Smooth muscle cell of the brain vasculature (primary cell): Measurements from ENCODE around the gene RASEF.

Experiments
- DNase-seq: peaks from one replicate; pipeline ENCODE4 v3.0.0-alpha.2; 2012; ENCODE audit warnings: low read depth, low spot score

Gene RASEF

DNA sequence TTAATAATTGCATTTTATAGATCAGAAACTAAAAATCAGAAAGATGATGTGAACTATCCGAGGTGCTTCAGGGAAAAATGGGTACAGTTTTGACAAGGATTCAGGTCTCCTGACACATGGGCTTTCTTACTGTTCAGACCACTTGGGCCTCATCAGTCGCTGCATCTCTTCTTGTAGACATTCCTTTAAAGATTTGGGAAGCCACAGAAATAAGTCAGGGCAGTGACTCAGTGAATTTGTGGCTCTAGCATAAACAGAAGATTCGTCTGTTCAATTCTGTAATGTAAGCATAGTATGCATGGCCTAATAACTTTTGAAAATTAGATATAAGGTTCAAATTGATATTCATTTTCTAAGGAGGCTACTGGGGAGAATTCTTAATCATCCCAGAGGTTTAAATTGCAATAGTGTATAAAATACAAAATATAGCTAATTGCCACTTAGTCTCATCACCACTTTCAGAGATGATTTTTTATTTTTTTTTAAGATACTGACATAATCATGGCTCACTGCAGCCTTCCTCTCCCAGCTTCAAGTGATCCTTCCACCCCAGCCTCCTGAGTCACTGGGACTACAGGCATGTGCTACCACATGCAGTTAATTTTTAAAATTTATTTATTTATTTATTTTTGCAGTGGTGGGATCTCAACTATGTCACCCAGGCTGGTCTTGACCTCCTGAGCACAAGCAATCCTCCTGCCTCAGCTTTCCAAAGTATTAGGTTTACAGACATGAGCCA is 48.9 kb downstream of the RASEF start:
- DNase-seq, result no peak

DNA sequence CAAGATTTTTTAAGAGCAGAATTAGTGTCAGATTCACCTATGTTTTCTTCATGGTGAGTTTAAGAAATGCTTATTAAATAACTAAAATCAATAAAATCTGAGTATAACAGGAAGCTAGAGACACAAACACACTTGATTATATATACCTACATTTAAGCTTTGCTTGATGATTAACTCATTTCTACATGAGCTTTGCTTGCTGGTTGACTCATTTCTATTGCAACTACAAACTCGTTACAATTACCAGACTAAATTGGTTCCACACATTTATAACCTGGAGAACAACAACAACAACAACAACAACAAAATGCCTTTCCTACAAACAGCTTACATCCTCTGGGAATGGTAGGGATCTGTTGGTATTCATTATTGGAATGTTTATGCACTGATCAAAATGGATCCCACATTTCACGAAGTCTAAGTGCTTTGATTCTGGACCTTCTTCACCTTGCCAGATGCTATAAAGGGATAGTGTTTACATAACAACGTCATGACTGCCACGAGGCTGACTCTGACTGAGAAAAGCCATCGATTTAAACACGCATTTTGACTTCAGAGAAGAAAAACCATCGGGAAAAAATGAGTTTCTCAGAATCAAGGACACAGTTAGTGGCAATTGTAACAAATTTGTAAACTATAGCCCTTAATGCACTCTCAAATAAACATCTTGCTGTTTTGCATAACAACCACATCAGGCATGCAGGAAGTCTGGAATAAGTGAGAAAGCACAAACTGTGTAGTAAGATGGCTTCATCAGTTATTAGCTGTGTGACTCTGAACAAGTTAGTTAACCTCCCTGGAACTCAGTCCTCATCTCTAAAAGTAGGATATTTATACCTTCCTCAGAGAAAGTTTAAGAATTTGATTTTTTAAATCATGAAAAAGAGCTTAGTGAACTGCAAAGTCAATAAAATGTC is 49.8 kb downstream of the RASEF start:
- no peak for DNase-seq

DNA sequence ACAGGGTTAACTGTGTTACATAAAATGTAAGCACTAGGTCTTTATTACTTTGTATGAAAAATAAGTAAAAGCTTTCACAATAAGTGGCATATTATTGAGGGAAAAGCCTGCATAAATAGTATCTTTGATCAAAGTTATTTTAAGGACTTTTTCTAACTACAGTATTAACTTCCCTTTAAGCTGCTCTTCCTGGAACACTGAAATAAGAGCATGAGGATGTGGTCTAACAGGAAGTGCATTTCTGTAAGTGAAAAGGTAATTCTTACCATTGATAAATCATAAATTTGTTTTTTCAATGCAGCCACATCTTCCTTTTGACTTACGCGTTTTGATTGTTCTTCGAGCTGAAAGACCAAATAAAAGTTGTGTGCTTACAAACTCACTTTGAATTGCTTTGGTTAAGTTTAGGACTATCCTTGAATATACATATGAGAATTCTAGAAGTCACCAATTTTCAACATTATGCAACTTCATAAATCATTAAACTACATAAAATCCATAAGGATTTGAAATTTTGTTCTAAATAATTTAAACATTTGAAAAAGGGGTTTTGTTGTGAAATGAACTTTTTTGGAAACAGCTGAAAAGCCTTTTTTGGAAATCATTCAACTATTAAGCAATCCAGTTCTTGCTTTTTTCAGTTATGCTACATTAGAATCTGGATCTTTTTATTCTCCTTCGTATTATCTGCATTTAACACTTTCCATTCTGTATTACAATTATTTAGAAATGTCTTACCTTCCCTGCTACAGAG is 50.6 kb downstream of the RASEF start:
- DNase-seq, result no peak

DNA sequence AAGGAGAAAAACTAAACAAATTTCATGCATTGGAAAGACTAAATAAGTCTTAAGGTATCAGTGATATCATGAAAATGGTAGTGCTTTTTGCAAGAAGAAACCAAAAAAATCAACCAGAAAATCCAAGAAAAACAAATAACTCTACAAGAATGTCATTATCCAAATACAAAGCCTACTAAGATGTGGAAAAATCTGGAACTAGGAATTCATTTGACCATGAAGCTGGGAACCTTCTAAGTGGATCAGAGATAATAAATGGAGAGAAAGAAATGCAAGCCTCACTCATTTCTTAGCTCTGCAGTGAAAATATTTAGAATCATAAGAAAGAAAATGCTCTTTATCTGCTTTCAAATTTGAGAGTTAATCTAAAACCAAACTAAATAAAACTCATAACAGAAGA is 51.3 kb downstream of the RASEF start:
- DNase-seq, result no peak

DNA sequence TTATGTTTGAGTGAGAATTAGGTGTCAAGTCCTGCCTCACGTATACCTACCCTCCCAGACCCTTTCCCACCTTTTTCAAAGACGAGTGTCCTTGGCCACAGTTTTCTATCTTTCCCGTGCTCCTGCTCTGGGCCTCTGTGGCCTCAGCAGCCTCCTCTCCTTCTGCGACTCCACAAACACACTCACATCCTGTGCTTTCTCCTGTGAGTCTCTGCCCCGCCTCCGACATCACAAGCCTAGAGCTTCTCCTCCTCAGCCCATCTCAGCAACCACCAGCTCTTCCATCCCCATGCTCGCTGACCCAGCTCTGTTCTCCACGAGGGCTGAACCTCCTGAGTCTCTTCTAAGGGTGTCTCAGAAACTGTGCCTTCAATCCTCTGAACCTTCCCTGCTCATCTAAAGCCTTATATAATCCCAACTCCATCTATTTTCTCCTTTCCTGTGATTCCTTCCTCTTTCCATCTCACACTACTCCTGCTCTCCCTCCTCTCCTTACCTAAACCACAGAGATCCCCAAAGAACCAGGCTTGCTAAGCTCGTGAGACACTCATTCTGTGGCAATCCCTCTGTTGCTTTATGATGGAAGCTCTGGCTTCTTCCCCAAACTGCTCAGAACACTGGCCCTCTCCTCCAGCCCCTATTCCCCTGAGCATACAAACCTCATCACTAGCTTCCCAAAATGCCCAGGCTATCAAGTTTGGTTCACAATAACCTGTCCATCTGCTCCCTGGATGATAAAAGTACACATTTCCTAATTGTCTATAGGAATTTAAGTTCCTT is 55.2 kb downstream of the RASEF start:
- DNase-seq, result no peak

DNA sequence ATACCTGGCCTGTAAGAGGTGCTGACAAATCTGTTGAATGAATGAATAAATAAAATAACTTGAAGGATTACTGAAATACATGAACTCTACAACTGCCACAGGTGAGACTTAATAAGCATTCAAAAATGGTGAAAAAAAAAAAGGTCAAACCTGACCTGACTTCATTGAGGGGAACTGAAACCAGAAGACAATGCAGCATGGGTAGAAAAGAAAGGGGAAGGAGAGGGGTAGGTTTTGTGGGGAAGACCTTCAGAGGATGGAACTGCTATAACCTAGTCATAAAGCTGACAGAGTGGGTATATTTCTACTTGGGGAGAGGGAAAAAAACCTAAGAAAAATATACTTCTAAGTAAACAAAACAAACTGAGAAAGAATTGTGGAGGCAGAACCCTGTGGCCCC is 56.6 kb downstream of the RASEF start:
- no peak for DNase-seq

DNA sequence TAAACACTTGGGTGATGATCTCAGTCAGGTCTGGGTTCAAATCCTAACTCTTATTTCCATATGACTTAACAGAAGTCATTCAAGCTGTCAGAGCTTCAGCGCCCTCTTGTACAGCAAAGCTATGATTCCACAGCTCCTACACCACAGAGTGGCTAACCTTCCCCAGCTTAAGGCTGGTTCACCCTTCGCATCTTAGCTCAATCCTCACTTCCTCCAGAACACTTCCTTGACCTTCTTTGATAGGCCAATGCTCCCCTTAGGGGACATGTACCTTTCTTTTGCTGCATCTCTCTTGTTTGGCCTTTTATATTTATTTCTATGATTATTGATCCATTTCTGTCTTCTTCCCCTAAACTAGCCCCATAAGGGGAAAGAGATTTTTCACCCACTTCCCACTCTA is 57.0 kb downstream of the RASEF start:
- DNase-seq, result no peak

DNA sequence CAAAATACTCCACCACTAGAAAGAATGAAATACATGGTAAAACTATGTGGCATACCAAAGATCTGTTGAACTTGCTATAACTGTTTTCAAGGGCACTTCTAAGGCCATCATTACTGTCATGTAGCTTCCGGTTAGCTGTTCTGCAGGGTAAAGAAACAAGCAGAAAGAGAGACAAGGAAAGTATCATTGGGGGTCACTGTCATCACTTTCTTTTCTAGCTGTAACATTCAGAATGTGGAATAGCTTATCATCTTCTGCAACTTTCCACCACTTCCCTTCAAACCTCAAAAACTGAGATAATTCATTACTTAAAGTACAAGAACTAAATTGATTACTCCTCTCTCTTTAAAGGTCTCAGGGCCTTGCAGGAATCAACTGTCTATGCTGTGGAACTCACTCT is 57.6 kb downstream of the RASEF start:
- no peak for DNase-seq

DNA sequence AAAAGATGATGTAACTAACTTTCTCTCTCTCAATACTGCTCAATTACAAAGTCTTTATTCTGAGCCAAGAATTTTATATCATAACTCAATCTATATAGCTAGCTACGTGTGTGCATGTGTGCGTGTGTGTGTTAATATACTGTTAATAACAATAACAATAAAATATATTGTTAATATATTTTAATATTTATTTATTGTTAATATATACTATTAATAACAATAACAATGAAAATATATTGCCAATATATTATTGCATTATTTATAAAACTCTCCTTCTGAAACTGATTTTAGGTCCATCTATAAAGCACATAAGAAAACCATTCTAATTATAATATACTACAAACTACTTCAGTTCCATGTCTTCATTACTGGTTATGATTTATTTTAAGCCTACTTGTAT is 60.6 kb downstream of the RASEF start:
- no peak for DNase-seq

DNA sequence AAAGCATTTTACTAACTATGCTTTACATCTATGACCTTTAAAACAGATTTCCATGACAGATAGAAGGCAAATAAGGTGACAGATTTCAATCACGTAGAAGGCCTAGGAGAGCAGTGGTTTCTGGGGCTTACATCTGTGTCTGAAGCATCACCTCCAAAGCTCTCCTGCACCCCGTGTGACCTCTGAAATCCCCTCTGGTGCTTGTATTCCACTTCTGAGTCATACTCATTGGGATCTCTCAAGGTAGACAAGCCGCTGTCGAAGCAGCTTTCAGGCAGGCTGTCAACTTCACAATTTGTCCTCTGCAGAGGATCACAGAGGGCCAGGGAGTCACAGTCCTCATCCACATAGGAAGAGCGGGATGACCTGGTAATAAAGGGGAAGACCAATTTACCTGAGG is 62.2 kb downstream of the RASEF start:
- no peak for DNase-seq

DNA sequence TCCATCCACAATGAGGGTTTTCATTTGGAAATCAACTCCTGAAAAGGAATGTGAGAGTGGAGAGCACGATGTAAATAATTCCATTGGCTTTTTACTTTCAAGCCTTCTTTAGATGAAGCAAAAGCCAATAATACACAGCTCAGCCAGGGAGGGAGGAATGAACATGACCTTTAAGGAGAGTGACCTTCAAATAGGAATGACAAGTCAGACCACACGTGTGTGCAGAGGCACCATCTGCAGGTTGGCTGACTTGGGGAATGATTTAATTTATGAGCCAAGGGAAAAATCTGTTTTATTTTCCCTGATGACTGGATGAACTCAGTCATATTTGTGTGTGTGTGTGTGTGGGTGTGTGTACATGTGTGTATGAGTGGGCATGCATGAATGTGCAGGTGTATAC is 64.5 kb downstream of the RASEF start:
- DNase-seq, result no peak

DNA sequence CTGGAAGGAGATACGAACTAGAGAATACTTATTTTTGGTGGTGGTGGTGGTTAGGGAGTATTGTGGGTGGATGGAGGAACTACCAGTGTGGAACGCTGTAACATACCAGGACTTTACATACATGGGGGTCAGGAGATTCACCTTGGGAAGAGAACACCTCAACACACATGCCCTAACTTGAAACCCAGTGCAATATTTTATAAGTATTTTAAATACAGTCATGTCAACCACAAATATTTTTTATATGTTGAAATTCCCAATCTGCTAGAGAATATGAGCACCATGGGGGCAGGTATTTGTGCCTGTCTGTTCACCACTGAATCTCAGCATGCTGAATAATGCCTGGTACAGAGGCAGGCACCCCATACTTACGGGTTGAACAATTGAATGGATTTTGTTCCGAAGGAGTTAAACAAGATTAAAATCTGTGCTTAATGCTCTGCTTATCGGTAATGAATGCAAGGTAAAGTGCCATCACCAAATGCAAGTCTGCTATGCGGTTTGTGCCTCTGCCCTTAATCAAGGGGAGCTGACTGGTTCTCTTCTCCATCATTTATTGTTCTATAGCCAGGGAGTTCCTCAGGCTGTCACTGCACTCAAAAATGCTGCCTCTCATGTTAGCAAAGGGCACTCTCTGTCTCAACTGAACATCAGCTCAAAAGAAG is 65.3 kb downstream of the RASEF start:
- no peak for DNase-seq

DNA sequence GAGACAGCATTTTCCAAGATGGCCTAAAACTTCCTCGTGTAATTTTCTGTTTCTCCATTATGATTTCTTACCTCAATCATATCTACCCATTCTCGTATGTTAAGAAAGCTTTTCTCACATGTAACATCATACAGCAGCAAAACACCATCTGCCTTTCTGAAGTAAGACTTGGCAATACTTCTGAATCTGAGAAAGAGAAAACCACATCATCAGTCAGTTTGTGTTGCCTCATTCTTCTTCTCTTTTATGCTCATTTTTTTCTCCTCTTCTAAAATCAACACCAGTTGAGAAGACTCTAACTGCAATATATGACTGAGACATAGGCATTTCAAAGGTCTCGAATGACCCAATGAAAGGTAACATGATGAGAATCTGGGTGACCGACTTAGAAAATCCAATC is 66.0 kb downstream of the RASEF start:
- no peak for DNase-seq

DNA sequence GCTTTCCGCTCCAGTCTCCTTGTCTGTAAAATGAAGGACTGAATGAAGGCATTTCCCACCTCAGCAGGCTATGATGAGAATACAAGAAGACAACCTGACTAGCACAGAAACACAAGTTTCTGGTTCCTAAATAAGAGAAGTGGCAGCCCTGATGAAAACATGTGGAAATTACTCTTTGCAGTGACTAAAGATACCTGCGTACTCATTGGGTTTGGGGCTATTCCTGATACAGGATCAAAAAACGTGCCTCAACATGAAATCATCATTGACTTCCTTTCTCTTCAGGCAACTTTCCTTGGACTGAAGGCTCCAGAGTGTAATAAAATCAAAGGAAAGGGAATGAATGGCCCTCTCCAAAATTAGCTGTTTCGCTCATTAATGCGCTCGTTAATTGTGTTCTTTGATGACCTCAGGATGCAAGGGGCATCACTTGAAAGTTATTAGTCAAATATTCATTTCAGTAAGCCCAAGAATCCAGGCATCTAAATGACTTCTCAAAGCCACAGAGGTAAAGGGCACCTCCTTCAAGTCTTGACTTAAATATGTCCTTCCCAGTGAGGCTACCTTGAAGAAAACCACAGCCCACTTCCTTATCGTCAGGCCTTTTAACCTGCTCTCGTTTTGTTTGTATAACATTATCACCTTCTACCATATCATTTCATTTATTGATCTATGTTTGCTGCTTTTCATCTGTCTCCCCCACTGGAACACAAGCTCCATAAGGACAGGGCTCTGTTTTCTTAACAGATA is 68.9 kb downstream of the RASEF start:
- no peak for DNase-seq

DNA sequence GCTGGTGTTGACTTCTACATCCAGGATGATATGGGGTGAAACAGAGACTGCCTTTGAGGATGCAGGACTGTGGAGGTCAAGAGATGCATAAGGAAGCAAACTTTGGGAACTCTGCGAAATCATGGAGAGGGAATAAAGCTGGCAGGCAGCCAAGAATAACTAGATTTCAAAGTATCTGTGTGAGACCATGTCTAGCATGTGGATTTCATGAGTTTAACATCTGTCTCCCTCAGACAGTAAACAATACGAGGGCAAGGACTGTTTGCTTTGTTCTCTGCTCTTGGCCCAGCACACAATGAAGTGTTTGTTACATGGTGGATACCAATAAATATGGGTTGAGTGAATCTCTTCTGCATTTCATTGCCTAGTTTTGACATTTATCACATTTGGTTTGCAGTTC is 71.3 kb downstream of the RASEF start:
- DNase-seq, result no peak

DNA sequence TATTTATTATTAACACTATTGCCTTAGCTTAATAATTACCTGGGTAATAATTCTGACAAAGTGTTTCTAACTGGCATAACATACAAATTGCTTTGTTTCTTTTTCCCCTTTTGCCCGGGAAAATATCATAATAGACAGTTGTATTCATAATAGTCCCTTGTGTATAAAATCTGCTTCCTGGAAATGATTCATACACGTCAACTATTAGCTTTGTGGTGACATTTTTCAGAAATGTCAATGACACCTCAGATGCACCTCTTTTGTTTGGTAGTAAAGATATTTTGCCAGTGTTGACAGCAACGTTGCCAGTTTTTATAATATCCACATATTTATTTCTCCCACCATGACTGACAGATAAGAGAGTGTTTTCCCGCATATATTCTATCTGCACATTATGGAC is 73.0 kb downstream of the RASEF start:
- no peak for DNase-seq

DNA sequence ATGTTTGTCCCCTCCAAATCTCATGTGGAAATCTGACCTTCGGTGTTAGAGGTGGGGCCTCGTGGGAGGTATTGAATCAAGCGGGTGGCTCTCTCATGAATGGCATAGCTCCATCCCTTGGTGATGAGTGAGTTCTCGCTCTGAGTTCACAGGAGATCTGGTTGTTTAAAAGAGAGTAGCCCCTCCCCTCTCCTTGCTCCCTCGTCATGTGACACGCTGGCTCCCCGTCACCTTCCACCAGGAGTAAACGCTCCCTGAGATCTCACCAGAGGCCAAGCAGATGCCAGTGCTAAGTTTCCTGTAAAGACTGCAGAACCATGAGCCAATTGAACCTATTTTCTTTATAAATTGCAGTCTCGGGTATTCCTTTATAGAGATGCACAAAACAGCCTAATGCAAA is 74.5 kb downstream of the RASEF start:
- DNase-seq, result no peak

DNA sequence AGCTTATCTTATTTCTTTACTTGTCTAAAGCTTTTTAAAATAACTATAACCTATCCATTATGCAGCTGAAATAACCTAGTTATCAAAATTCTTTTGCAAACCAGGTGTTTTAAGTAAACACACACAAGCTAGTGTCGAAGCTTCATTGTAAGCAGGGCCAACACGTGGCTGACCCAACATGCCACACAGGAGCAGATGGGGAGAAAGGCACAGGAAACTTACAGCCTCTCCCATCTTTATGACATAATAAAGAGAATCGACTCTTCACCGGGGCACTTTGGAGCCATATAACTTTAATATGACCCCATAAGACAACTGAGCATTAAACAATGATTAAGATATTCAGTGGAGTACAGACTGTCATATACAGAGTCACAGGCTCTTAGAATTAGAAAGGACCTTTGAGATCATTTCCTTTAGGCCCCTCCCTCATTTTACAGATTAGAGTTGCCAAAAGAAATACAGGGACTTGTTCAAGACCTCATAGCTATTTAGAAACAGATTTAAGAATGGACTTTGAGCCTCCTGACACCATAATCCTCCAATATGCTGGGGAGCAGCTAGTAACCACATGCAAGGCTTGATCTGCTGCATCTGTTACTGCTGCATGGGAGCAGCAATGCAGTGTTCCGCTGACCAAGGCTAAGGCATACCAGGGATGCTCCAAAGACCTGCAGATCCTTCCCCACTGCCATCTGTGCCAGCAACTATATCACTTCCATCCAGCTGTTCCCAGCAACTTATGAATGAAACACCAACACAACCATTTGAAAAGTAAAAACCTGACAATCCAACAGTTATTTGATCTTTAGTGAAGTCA is 75.4 kb downstream of the RASEF start:
- DNase-seq, result no peak

DNA sequence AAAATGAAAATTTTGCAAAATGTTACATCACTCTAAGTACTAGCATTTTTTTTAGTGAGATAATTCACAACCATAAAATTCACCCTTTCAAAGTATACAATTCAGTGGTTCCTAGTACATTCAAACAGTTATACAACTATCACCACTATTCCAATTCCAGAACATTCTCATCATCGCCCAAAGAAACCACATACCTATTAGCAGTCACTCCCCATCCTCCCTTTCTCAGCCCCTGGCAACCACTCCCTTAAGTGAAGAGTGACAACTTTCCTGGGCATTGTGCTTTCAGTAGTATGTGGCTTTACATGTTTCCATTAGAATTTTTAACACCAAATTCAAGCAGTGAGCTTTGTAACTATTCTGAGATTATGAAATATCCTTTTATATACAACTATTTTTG is 81.4 kb downstream of the RASEF start:
- DNase-seq, result no peak
